ENCODE data around the gene EPS8L2.

EPS8L2 gene

GRCh38 chr11:706439-706956, 467 bp downstream of the EPS8L2 start:
- CTCF ChIA-PET: interaction anchor here (0.6 to 2.2 kb wide), 6 partner anchors 11 to 39 kb away, joined by 4 to 6 read pairs (median 4); partner anchors contain the start of genes DEAF1 and TMEM80
- Histone ChIP-seq H3K4me3 (ENCODE audit: low read depth, low read length) (peak overlapping the region; percentile 79), H3K9me3 (ENCODE audit: control insufficient read depth, insufficient read depth, low read depth, low read length) (no peaks in the 10 kb centered on the region), H3K4me1 (ENCODE audit: control insufficient read depth, insufficient read depth, low read length) (no peaks in the 10 kb centered on the region), H3K36me3 (ENCODE audit: control insufficient read depth in 2 of 2, insufficient read depth in 1 of 2, low read length in 2 of 2) (peaks cover 0 to 33% of the 10 kb centered on the region in 2 experiments; a peak in 1 of 3 replicates), H3K27ac (ENCODE audit: extremely low read depth, low read depth, low read length) (peak overlapping the region; percentile 40; the same call in 1 of the 2 replicates)
- POLR2A ChIA-PET: interaction anchor here (0.7 to 1.5 kb wide), 9 partner anchors 9 to 130 kb away, joined by 3 to 18 read pairs (median 3); partner anchors contain the start of genes DEAF1, PHRF1, PNPLA2 and TMEM80
- TF ChIP-seq ZFHX2 (tag by site-specific recombination; conservative IDR thresholded peaks at IDR 0.05) (0 out of 2 replicates have a peak, but pooled peaks have one; percentile 19), ZNF658 (tag by site-specific recombination; IDR thresholded peaks at IDR 0.05) (no peak)

GRCh38 chr11:706957-707816, 1.2 kb downstream of the EPS8L2 start:
- no peak for TF ChIP-seq ZSCAN30 (tag by site-specific recombination; IDR thresholded peaks at IDR 0.05)
- TF ChIP-seq ZIC2 (tag by site-specific recombination; IDR thresholded peaks at IDR 0.05): peak; percentile 28
- Histone ChIP-seq H3K4me1 (ENCODE audit: control insufficient read depth, insufficient read depth, low read length) (no peaks in the 10 kb centered on the region), H3K4me3 (ENCODE audit: low read depth, low read length) (peak overlapping the region; percentile 79), H3K9me3 (ENCODE audit: control insufficient read depth, insufficient read depth, low read depth, low read length) (no peaks in the 10 kb centered on the region), H3K36me3 (ENCODE audit: control insufficient read depth in 2 of 2, insufficient read depth in 1 of 2, low read length in 2 of 2) (peaks cover 0 to 26% of the 10 kb centered on the region in 2 experiments; a peak in 1 of 3 replicates), H3K27ac (ENCODE audit: extremely low read depth, low read depth, low read length) (peak overlapping the region; percentile 40; the same call in 1 of the 2 replicates)
- ChIA-PET CTCF (interaction anchor here (0.6 to 2.2 kb wide), 7 partner anchors 12 to 39 kb away, joined by 3 to 6 read pairs (median 4); partner anchors contain the start of genes DEAF1 and TMEM80), POLR2A (interaction anchor here (0.7 to 1.5 kb wide), 9 partner anchors 9 to 131 kb away, joined by 3 to 18 read pairs (median 3); partner anchors contain the start of genes DEAF1, PHRF1, PNPLA2 and TMEM80)

DNA sequence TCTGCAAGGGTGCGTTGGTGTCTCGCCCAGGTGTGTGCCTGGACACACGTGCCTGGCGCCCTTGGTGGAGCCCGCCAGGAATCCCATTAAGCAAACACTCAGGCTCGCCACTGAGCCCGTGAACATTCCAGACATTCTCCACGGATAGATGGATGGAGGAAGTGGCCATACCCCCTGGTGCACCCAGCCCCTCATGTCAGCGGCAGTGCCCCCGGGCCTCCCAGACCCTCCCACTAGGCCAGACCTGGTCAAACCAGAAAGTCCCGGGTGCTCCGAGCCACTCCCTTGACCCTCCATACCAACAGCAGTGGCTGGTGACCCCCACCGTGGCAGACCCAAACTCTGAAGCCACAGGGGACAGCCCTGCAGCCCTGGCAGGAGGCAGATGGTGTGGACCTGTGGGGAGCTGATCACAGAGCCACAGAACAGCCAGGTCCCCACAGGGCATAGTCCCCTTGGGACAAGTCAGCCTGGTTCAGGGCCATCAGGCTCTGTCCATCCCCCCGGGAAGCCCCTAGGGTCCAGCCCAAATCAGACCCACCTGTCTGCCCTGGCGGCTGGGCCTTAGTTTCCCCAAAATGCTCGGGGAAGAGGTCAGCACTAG, 1.9 kb downstream of the EPS8L2 start:
- H3K36me3 ChIP-seq (ENCODE audit: control insufficient read depth in 2 of 2, insufficient read depth in 1 of 2, low read length in 2 of 2): peaks cover 0 to 19% of the 10 kb centered on the region in 2 experiments; a peak in 1 of 3 replicates
- ChIA-PET POLR2A (interaction anchor here (1.1 to 1.5 kb wide), 3 partner anchors 11 to 19 kb away, joined by 3 to 5 read pairs (median 4); partner anchors contain the start of genes DEAF1 and TMEM80), CTCF (no interaction called here)
- H3K4me1 ChIP-seq (ENCODE audit: control insufficient read depth, insufficient read depth, low read length): no peaks in the 10 kb centered on the region
- TF ChIP-seq GLIS1 (tag by site-specific recombination; IDR thresholded peaks at IDR 0.05) (peak; percentile 19; the same call in 1 of the 2 replicates), GLIS2 (tag by site-specific recombination; IDR thresholded peaks at IDR 0.05) (no peak), ZIC2 (tag by site-specific recombination; IDR thresholded peaks at IDR 0.05) (0 out of 2 replicates have a peak, but pooled peaks have one; percentile 12)
- no peak overlapping the region for H3K27ac ChIP-seq (ENCODE audit: extremely low read depth, low read depth, low read length)
- no peaks in the 10 kb centered on the region for H3K9me3 ChIP-seq (ENCODE audit: control insufficient read depth, insufficient read depth, low read depth, low read length)
- peak overlapping the region; percentile 79 for H3K4me3 ChIP-seq (ENCODE audit: low read depth, low read length)

GRCh38 chr11:708511-708910, 2.5 kb downstream of the EPS8L2 start:
- no peak for TF ChIP-seq SP2 (tag by site-specific recombination; IDR thresholded peaks at IDR 0.05)
- H3K27ac ChIP-seq (ENCODE audit: extremely low read depth, low read depth, low read length): no peak overlapping the region
- H3K4me1 ChIP-seq (ENCODE audit: control insufficient read depth, insufficient read depth, low read length): no peaks in the 10 kb centered on the region
- ChIA-PET POLR2A (interaction anchor here (1.3 kb wide), 1 partner anchor 13 kb away, joined by 4 read pairs; the partner anchor contains the start of genes DEAF1 and TMEM80), CTCF (no interaction called here)
- H3K36me3 ChIP-seq (ENCODE audit: control insufficient read depth in 2 of 2, insufficient read depth in 1 of 2, low read length in 2 of 2): peaks cover 0 to 13% of the 10 kb centered on the region in 2 experiments; a peak in 1 of 3 replicates
- no peaks in the 10 kb centered on the region for H3K9me3 ChIP-seq (ENCODE audit: control insufficient read depth, insufficient read depth, low read depth, low read length)
- H3K4me3 ChIP-seq (ENCODE audit: low read depth, low read length): no peak overlapping the region

DNA sequence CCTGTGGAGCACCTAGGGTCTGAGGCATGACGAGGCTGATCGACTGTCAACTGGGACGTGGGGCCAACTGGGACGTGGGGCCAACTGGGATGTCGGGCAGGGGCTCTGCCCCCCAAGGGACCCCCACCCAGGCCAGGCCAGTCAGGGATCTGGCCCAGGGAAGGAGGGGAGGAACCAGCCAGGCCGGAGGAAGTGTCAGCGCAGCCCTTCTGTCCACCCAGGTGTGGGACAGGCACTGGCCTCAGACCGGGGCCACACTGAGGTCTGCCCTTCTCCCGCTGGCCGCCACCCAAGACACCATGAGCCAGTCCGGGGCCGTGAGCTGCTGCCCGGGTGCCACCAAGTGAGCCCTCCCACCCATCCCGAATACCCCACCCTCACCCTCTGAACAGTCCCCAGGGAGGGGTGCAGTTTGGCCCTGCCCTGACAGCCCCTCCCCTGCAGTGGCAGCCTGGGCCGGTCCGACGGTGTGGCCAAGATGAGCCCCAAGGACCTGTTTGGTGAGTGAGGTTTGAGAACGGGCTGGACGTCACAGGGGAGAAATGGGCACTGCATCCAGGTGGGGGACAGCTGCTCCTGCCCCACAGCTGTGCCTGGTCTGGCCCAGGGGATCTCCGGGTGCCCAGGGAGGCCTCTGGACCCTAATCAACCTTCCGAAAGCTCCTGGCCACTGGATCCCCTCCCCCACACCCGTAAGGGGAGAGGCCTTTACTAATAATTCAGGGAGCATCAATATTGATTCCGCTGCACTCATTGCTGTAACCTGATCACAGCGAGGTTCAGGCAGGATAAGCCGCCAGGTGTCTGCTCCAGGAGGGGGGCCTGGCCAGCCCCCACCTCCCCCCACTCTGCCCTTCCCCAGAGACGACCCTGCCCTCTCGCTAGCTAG, 3.3 kb downstream of the EPS8L2 start:
- Histone ChIP-seq H3K36me3 (ENCODE audit: control insufficient read depth in 2 of 2, insufficient read depth in 1 of 2, low read length in 2 of 2) (peaks cover 0 to 6% of the 10 kb centered on the region in 2 experiments; a peak in 1 of 3 replicates), H3K4me1 (ENCODE audit: control insufficient read depth, insufficient read depth, low read length) (no peaks in the 10 kb centered on the region), H3K9me3 (ENCODE audit: control insufficient read depth, insufficient read depth, low read depth, low read length) (no peaks in the 10 kb centered on the region), H3K27ac (ENCODE audit: extremely low read depth, low read depth, low read length) (no peak overlapping the region), H3K4me3 (ENCODE audit: low read depth, low read length) (no peak overlapping the region)
- ChIA-PET POLR2A (interaction anchor here (1.3 kb wide), 1 partner anchor 14 kb away, joined by 4 read pairs; the partner anchor contains the start of genes DEAF1 and TMEM80), CTCF (no interaction called here)
- TF ChIP-seq ZNF214 (tag by site-specific recombination; IDR thresholded peaks at IDR 0.05; ENCODE audit: borderline replicate concordance) (no peak), ZNF48 (tag by site-specific recombination; IDR thresholded peaks at IDR 0.05) (no peak)
- TF ChIP-seq, protein P1, sequence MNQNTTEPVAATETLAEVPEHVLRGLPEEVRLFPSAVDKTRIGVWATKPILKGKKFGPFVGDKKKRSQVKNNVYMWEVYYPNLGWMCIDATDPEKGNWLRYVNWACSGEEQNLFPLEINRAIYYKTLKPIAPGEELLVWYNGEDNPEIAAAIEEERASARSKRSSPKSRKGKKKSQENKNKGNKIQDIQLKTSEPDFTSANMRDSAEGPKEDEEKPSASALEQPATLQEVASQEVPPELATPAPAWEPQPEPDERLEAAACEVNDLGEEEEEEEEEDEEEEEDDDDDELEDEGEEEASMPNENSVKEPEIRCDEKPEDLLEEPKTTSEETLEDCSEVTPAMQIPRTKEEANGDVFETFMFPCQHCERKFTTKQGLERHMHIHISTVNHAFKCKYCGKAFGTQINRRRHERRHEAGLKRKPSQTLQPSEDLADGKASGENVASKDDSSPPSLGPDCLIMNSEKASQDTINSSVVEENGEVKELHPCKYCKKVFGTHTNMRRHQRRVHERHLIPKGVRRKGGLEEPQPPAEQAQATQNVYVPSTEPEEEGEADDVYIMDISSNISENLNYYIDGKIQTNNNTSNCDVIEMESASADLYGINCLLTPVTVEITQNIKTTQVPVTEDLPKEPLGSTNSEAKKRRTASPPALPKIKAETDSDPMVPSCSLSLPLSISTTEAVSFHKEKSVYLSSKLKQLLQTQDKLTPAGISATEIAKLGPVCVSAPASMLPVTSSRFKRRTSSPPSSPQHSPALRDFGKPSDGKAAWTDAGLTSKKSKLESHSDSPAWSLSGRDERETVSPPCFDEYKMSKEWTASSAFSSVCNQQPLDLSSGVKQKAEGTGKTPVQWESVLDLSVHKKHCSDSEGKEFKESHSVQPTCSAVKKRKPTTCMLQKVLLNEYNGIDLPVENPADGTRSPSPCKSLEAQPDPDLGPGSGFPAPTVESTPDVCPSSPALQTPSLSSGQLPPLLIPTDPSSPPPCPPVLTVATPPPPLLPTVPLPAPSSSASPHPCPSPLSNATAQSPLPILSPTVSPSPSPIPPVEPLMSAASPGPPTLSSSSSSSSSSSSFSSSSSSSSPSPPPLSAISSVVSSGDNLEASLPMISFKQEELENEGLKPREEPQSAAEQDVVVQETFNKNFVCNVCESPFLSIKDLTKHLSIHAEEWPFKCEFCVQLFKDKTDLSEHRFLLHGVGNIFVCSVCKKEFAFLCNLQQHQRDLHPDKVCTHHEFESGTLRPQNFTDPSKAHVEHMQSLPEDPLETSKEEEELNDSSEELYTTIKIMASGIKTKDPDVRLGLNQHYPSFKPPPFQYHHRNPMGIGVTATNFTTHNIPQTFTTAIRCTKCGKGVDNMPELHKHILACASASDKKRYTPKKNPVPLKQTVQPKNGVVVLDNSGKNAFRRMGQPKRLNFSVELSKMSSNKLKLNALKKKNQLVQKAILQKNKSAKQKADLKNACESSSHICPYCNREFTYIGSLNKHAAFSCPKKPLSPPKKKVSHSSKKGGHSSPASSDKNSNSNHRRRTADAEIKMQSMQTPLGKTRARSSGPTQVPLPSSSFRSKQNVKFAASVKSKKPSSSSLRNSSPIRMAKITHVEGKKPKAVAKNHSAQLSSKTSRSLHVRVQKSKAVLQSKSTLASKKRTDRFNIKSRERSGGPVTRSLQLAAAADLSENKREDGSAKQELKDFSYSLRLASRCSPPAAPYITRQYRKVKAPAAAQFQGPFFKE (tag by site-specific recombination; IDR thresholded peaks at IDR 0.05; ENCODE audit: borderline replicate concordance): no peak
